ENCODE data around the gene RPA3. TPM values are rescaled to one million over a fixed set of nuclear protein-coding genes. Genes with fewer than 3 reads are reported as not detected.

Gene RPA3
- total RNA-seq, 1 experiment from 2014 or later, result 108 TPM

DNA sequence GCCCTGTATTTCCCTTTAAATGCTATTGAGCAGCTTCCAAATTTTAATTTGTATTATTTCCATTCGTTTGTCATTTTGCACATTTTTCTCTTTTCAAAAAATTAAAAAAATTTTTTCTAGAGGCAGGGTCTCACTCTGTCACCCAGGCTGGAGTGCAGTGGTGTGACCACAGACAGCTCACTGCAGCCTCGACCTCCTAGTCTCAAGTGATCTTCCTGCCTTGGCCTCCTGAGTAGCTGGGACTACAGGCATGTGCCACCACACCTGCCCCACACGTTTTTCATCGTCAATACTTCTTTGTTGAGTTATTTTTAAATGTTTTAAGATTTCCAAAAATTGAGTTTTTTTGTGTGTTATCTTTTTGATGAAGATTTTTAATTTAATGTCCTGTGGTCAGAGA lies 4.7 kb downstream of the RPA3 start:
- Mint-ChIP-seq H3K9me3 (no peaks in the 10 kb centered on the region), H3K27ac (no peak overlapping the region), H3K27me3 (ENCODE audit: low read depth) (no peaks in the 10 kb centered on the region), H3K4me3 (no peak overlapping the region), H3K36me3 (ENCODE audit: insufficient read depth in 1 of 3, low read depth in 3 of 3) (no peaks in the 10 kb centered on the region; a peak in 1 of 7 replicates), H3K4me1 (peaks cover 25 to 28% of the 10 kb centered on the region in 2 experiments)
- Histone ChIP-seq H4K20me1 (ENCODE audit: control insufficient read depth, insufficient read depth, insufficient read length) (no peaks in the 10 kb centered on the region), H3K4ac (ENCODE audit: low read depth, low read length) (no peak overlapping the region), H3K79me2 (ENCODE audit: insufficient read depth, low read length) (no peaks in the 10 kb centered on the region), H3K9me3 (ENCODE audit: control insufficient read depth, low read depth, low read length) (no peaks in the 10 kb centered on the region), H3K27ac (ENCODE audit: insufficient read length, low read depth, low read length) (no peak overlapping the region), H3K4me2 (ENCODE audit: insufficient read depth, insufficient read length, low read length) (no peak overlapping the region), H3K79me1 (ENCODE audit: insufficient read depth, low read depth, low read length, poor library complexity, severe bottlenecking) (no peaks in the 10 kb centered on the region), H2AFZ (ENCODE audit: low read length) (no peak overlapping the region), H3K14ac (ENCODE audit: insufficient read depth, low read length) (no peak overlapping the region), H2BK20ac (ENCODE audit: low read depth, low read length, poor library complexity, severe bottlenecking) (no peak overlapping the region), H3K56ac (ENCODE audit: insufficient read length, low read depth, low read length) (no peak overlapping the region), H3T11ph (ENCODE audit: low read length) (no peak overlapping the region), H4K91ac (ENCODE audit: insufficient read length, low read depth, low read length) (no peak overlapping the region), H2AK5ac (ENCODE audit: insufficient read length, low read length) (no peak overlapping the region), H3K18ac (ENCODE audit: insufficient read length, low read depth, low read length) (no peak overlapping the region), H3K27me3 (ENCODE audit: insufficient read depth, low read length) (no peaks in the 10 kb centered on the region), H2BK5ac (ENCODE audit: insufficient read length, low read length) (no peak overlapping the region), H3K4me1 (ENCODE audit: insufficient read depth, low read length) (no peaks in the 10 kb centered on the region; the same call in 1 of the 2 replicates), H2BK12ac (ENCODE audit: insufficient read length, low read depth, low read length) (no peak overlapping the region), H3K23ac (ENCODE audit: insufficient read length, low read depth, low read length) (no peak overlapping the region), H2BK120ac (ENCODE audit: low read depth, low read length, poor library complexity, severe bottlenecking) (no peak overlapping the region), H3K23me2 (ENCODE audit: insufficient read length, low read depth, low read length, poor library complexity, severe bottlenecking) (no peaks in the 10 kb centered on the region), H3K9ac (ENCODE audit: extremely low read depth, insufficient read length, low read length) (no peak overlapping the region), H2BK15ac (ENCODE audit: low read depth, low read length) (no peak overlapping the region), H4K5ac (ENCODE audit: insufficient read length, low read depth, low read length) (no peak overlapping the region), H4K8ac (replicated peaks; ENCODE audit: insufficient read length, low read depth, low read length) (no peak overlapping the region)
- DNase-seq, result no peak
- WGBS (ENCODE audit: extremely low coverage, insufficient read length, low lambda C conversion rate), result no CpG with 5 or more reads among the region's 4 CpGs
- TF ChIP-seq, protein P1, sequence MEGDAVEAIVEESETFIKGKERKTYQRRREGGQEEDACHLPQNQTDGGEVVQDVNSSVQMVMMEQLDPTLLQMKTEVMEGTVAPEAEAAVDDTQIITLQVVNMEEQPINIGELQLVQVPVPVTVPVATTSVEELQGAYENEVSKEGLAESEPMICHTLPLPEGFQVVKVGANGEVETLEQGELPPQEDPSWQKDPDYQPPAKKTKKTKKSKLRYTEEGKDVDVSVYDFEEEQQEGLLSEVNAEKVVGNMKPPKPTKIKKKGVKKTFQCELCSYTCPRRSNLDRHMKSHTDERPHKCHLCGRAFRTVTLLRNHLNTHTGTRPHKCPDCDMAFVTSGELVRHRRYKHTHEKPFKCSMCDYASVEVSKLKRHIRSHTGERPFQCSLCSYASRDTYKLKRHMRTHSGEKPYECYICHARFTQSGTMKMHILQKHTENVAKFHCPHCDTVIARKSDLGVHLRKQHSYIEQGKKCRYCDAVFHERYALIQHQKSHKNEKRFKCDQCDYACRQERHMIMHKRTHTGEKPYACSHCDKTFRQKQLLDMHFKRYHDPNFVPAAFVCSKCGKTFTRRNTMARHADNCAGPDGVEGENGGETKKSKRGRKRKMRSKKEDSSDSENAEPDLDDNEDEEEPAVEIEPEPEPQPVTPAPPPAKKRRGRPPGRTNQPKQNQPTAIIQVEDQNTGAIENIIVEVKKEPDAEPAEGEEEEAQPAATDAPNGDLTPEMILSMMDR (conservative IDR thresholded peaks at IDR 0.05), result no peak
